Measurements from ENCODE around the gene HCN2. TPM values are rescaled to one million over a fixed set of nuclear protein-coding genes. Genes with fewer than 3 reads are reported as not detected.
A peak's percentile ranks its signal among the peaks of the same experiment; 100 is the strongest.
"Not testable (repeated sequence)": the region's sequence is repeated elsewhere in the genome, so short reads cannot be mapped to it uniquely, and the experiment has no call there.

The HCN2 gene
- total RNA-seq, 1 donor from 2014 or later = 0.52 TPM

GRCh38 chr19:602391-603301 lies 13.0 kb downstream of the HCN2 start:
- DNase-seq = no peak
- no peak for ATAC-seq
- no peaks in the 10 kb centered on the region for H3K27me3 ChIP-seq
- H3K4me3 ChIP-seq = no peak overlapping the region
- no peak overlapping the region for H3K27ac ChIP-seq
- no peaks in the 10 kb centered on the region for H3K4me1 ChIP-seq
- no peaks in the 10 kb centered on the region for H3K36me3 ChIP-seq
- H3K9me3 ChIP-seq = no peaks in the 10 kb centered on the region
- intact Hi-C loops (cut with DNase I) = no loop called here
- TF ChIP-seq CTCF (IDR thresholded peaks at IDR 0.05) = no peak

GRCh38 chr19:603302-603639 lies 13.6 kb downstream of the HCN2 start:
- H3K4me1 ChIP-seq; DNase-seq; H3K27ac ChIP-seq; H3K36me3 ChIP-seq; ATAC-seq; H3K9me3 ChIP-seq; H3K27me3 ChIP-seq; intact Hi-C loops (cut with DNase I); H3K4me3 ChIP-seq: not testable (repeated sequence)

GRCh38 chr19:603779-604178 lies 14.1 kb downstream of the HCN2 start:
- H3K36me3 ChIP-seq; H3K27ac ChIP-seq; intact Hi-C loops (cut with DNase I); DNase-seq; H3K4me1 ChIP-seq; H3K9me3 ChIP-seq; H3K4me3 ChIP-seq; ATAC-seq; H3K27me3 ChIP-seq: not testable (repeated sequence)

- DNase-seq (no peak), ATAC-seq (peak; percentile 17)
Observed at GRCh38 chr19:604355-604754, 14.7 kb downstream of the HCN2 start.

GRCh38 chr19:605061-605971 lies 15.6 kb downstream of the HCN2 start:
- H3K36me3 ChIP-seq; ATAC-seq; H3K27ac ChIP-seq; H3K4me3 ChIP-seq; H3K27me3 ChIP-seq; intact Hi-C loops (cut with DNase I); DNase-seq; H3K9me3 ChIP-seq: not testable (repeated sequence)
- H3K4me1 ChIP-seq = peaks cover 13% of the 10 kb centered on the region

More at GRCh38 chr19:604355-604754, 14.7 kb downstream of the HCN2 start:
- Histone ChIP-seq H3K4me3 (no peak overlapping the region), H3K27ac (no peak overlapping the region), H3K27me3 (no peaks in the 10 kb centered on the region), H3K4me1 (peaks cover 3% of the 10 kb centered on the region), H3K9me3 (no peaks in the 10 kb centered on the region), H3K36me3 (no peaks in the 10 kb centered on the region)
- intact Hi-C loops (cut with DNase I) = no loop called here
- TF ChIP-seq CTCF (IDR thresholded peaks at IDR 0.05) = no peak

GRCh38 chr19:607301-608154 lies 17.8 kb downstream of the HCN2 start:
- Histone ChIP-seq H3K27ac (no peak overlapping the region), H3K9me3 (no peaks in the 10 kb centered on the region), H3K4me3 (no peak overlapping the region), H3K4me1 (peaks cover 14% of the 10 kb centered on the region), H3K27me3 (no peaks in the 10 kb centered on the region), H3K36me3 (no peaks in the 10 kb centered on the region)
- intact Hi-C loops (cut with DNase I) = no loop called here
- ATAC-seq (no peak), DNase-seq (no peak)
- no peak for TF ChIP-seq CTCF (IDR thresholded peaks at IDR 0.05)

All from upper lobe of right lung (tissue), 1 donor.